Stimulated activated CD8-positive, alpha-beta memory T cell treated with anti-CD3 and anti-CD28 coated beads, Interleukin-7, amount 100 ng/mL, for 4 hours (primary cell): ENCODE data around the gene CHSY1.
"Not testable (repeated sequence)": the region's sequence is repeated elsewhere in the genome, so short reads cannot be mapped to it uniquely, and the experiment has no call there.

ENCODE experiments used
- DNase-seq, 2 donors: peaks; one replicate each; pipeline ENCODE4 v3.0.0-alpha.2; 2020; ENCODE audit warnings: low read depth in 2 of 2

Gene CHSY1

DNA sequence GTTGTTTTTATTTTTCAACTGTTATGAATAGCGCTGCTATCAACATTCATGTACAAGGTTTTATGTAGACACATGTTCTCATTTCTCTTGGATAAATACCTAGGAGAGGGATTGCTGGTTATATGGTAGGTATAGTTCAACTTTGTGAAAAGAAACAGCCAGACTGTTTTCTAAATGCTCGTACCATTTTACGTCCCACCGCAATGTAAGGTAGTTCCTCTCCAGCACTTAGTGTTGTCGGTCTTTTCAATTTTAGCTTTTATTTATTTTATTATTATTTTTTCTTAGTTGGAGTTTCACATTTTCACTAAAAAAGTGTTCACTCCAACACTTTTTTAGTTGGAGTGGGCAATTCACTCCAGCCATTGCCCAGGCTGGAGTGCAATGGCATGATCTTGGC, 117.1 kb downstream of the CHSY1 start:
- no peak for DNase-seq

DNA sequence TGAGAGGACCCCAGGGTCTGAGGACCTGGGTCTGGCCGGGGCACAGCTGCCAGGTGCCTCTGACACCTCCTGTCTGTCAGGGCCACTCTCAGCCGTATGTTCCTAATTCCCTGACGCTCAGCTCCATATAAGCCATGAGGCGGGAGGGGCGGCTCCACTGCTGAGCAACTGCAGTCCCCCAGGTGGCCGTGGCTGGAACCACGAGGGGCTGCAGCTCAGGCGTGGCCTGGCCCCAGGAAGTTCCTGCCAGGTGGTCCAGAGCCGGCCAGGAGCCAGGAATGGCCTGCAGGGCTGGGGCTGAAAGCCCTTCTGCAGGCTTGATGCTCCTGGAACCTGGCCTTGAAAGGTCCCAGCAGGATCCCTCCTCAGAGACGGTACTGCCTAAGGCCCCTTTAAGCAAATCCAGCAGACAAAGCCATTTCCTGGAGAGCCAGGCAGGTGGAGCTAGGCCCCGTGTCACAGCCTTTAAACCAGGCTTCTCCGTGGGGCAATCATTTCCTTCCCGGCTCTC, 118.0 kb downstream of the CHSY1 start:
- DNase-seq, result no peak

DNA sequence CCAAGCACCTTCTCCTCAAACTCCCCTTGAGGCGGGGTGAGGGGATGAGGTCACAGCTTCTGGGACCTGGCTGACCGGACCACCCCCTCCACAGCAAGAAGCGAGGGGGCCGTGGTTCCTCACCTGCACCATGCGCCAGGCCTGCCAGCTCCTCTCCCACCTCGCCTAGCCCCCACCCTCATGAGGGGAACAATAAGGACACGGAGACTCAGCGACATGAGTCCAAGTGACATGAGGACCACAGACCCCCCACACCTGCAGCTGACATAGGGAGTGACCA, 118.7 kb downstream of the CHSY1 start:
- no peak for DNase-seq

DNA sequence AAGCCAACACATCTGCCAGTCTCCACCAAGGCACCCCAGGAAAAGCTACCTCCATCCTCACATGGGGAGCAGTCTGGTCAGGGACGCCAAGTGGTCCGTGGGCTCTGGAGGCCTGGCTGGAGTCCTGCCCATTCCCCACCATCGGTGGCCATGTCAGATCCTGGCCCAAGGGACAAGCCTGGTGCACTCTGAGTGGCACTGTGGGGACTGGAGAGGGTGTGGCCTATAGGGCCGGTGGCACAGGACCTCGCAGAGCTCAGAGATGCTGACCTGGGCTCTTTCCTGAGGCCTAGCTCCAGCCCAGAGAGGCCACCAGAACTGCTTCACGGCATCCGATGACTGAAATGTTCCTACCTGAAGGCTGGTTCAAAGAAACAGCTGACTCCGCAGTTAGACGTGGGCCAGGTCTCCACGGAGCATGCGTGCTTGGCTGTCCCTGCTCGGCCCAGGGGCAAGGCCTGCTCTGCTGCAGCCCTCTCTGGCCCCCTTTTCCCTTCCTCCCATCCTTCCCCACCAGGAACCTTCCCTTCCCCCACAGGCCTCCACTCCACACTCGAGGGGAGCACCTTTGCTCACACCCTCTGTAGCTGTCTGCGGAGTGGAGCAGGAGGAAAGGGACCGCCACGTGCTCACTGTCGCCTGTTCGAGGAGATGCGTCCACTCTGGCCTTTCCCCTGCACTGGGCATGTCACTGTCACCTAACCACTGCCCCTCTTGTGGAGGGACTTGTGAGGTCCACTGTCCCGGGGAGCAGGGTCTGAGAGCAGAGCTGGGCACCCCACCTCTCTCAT, 119.3 kb downstream of the CHSY1 start:
- DNase-seq, result no peak

- DNase-seq, result no peak
Measured at GRCh38 chr15:101131489-101132389, 120.1 kb downstream of the CHSY1 start.

DNA sequence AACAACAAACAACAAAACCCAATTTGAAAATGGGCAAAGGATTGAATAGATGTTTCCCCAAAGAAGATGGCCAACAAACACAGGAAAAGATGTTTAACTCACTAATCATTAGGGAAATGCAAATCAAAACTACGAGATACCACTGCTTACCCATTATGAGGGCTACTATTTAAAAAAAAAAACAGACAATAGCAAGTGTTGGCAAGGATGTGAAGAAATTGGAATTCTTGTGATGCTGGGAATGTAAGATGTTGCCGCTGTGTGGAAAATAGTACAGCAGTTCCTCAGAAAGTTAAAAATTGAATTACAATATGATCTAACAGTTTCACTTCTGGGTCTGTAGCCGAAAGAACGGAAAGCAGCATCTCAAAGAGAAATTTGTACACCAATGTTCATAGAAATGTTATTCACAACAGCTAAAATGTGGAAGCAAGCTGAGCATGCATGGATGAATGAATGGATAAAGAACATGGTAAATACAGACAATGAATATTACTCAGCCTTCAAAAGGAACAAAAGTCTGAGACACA, 121.9 kb downstream of the CHSY1 start:
- no peak for DNase-seq

DNA sequence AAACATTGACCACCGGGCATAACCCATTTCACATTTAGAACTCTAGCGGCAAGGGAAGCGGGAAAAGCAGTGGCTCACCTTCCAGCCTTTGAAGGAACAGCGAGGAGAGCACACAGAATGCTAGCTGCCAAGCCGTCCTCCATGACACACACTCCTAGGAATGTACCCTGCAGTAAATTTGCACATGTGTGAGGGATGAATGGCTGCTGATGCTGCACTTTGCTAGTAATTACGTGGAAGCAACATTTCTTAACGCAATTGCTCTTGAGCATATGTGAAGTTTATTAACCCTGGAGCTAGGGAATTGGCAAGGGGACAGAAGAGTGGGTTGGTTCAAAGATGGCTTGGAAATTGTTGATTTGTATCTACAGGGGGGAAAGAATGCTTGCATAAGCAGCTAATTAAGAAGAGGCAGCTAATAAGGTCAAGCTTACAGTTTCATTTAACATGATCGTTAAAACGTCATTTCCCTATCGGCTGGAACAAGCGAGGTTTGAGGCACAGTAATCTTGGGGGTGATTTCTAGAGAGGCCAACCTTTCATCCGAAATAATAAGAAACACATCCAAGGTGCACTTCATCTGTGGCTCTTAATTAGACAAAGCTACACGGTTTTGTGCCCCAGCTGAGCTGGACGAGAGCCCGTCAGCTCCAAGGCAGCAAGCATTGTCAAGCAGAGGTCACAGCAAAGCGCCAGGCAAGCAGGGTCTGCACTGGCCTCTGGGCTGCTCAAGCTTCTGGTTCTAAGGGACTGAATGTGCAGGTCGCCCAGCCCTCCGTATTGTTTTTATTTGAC, 123.4 kb downstream of the CHSY1 start:
- DNase-seq, result no peak

GRCh38 chr15:101127506-101128076, 124.3 kb downstream of the CHSY1 start:
- DNase-seq, result peak; percentile 33 to 39

DNA sequence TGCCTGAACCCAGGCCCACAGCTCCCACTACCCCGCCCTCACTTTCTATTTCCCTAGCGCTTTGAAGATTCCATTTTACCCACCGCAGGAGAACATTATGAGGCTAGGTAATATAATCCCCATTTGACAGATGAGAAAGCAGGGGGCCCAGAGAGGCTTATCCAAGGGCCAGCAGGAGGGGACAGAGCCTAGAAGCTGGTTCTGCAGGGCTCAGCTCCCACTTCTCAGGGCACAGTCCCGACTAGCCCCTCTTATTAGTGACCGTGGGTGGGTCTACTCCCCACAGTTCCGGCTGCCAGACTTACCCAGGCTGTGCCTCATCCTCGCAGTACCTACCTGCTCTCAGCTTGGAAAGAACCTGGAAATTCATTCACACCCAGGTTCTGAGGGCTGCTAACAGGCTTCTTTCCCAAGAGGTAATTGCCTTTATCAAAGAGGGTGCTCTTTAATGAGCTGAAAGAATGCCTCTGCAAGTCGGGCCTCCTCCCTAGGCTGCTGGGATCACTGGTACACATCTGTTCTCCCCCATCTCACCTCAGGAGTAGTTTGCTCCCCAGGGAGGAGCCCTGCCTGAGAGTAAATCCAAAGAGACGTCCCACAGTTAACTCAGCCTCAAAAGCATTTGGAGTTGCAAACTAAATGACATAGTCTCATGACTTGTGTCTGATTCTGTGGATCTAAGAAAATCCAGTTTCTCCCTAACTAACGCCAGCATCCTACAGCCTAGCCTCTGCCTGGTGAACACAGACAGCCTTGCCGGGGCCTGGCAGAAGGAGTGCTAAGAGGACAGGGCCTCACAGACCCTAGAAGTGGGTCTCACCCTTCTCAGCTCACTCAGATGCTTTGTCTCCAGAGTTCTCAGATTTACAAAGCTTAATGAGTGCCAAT, 125.0 kb downstream of the CHSY1 start:
- no peak for DNase-seq

DNA sequence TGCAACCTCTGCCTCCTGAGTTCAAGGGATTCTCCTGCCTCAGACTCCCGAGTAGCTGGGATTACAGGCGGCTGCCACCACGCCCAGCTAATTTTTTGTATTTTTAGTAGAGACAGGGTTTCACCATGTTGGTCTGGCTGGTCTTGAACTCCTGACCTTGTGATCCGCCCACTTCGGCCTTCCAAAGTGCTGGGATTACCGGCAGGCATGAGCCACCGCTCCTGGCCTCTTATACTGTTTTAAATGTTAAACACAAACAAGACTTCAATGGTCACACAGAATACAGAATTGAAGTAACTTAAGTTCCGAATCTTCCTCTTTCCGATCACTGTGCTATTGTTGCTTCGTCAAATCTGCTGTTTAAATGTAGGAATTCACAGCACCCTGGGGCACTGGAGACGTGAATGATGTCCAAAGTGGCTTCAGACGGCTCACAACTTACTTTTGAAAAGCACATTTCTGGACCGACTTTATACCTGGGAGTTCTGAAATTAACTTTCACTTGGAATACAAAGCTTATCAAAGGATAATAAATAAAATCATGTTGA, 125.9 kb downstream of the CHSY1 start:
- not testable (repeated sequence) for DNase-seq
